Neutrophil (primary cell): ENCODE data around the gene BOLA1.
A peak's percentile ranks its signal among the peaks of the same experiment; 100 is the strongest.

ENCODE experiments used
- H3K27ac ChIP-seq: fragments of 200-600 bp; sonication (generic); 2 replicates; pipeline ENCODE4 v1.5.1; 2016; ENCODE audit warnings: mild to moderate bottlenecking, moderate library complexity
- H3K27me3 ChIP-seq: fragments of 200-600 bp; sonication (generic); 2 replicates; pipeline ENCODE4 v1.6.0; 2016; ENCODE audit warnings: mild to moderate bottlenecking
- H3K36me3 ChIP-seq: fragments of 200-600 bp; sonication (generic); 2 replicates; pipeline ENCODE4 v1.5.1; 2017
- H3K4me1 ChIP-seq, 2 experiments: fragments of 200-600 bp in 1 of 2; sonication (generic) in 1 of 2; 1 replicate in 1 of 2; 2 replicates in 1 of 2; pipeline versions ENCODE4 v1.5.1 to v1.6.1; 2013 to 2016; ENCODE audit warnings: low read depth in 1 of 2, low read length in 1 of 2, mild to moderate bottlenecking in 1 of 2, moderate library complexity in 1 of 2; ENCODE audit not compliant: control insufficient read depth in 1 of 2, insufficient read depth in 1 of 2
- H3K4me3 ChIP-seq, 2 experiments: fragments of 200-600 bp in 1 of 2; sonication (generic) in 1 of 2; 1 replicate in 1 of 2; 2 replicates in 1 of 2; pipeline ENCODE4 v1.5.1; 2013 to 2016; ENCODE audit warnings: low read depth in 1 of 2, low read length in 1 of 2, mild to moderate bottlenecking in 1 of 2, moderate library complexity in 1 of 2
- H3K9me3 ChIP-seq: fragments of 200-600 bp; sonication (generic); 2 replicates; pipeline ENCODE4 v1.5.1; 2016
- TF ChIP-seq, protein P1 (sequence below): fragments of 200-600 bp; sonication (generic); IDR thresholded peaks from 2 replicates; pipeline ENCODE4 v1.5.1; 2016; ENCODE audit warnings: antibody characterized with exemption

BOLA1 gene

DNA sequence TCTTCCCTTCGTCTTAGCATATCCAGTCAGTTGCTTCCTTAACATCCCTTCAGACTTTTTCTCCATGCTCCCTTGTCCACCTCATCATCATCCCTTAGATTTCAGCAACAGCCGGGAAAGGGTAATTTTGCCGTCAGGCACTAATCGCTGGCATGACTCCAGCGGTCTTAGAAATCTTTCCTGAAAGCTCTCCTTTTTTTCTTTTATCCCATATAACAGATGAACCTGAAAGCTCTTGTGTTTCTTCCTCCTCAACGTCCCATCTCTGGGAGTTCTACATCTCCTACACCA, 10.4 kb upstream of the BOLA1 start:
- peaks cover 3% of the 10 kb centered on the region for H3K36me3 ChIP-seq

DNA sequence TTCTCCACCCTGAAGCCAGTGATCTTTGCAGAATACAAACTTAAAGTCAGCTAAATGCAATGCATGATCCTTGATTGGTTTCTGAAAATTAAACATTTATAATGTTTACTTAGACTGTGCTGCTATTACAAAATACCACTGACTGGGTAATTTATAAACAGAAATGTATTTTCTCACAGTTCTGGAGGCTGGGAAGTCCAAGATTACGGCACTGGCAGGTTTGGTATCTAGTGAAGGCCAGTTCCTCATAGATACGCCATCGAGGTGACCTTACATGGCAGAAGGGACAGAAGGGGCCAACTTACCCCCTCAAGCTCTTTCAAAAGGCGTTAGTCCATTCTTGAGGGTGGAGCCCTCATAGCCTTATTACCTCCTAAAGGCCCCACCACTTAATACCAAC, 2.8 kb upstream of the BOLA1 start:
- H3K27ac ChIP-seq: no peak overlapping the region
- no peaks in the 10 kb centered on the region for H3K9me3 ChIP-seq
- peaks cover 8 to 15% of the 10 kb centered on the region in 2 experiments for H3K4me1 ChIP-seq
- H3K36me3 ChIP-seq: no peaks in the 10 kb centered on the region
- TF ChIP-seq, protein P1, sequence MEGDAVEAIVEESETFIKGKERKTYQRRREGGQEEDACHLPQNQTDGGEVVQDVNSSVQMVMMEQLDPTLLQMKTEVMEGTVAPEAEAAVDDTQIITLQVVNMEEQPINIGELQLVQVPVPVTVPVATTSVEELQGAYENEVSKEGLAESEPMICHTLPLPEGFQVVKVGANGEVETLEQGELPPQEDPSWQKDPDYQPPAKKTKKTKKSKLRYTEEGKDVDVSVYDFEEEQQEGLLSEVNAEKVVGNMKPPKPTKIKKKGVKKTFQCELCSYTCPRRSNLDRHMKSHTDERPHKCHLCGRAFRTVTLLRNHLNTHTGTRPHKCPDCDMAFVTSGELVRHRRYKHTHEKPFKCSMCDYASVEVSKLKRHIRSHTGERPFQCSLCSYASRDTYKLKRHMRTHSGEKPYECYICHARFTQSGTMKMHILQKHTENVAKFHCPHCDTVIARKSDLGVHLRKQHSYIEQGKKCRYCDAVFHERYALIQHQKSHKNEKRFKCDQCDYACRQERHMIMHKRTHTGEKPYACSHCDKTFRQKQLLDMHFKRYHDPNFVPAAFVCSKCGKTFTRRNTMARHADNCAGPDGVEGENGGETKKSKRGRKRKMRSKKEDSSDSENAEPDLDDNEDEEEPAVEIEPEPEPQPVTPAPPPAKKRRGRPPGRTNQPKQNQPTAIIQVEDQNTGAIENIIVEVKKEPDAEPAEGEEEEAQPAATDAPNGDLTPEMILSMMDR: no peak
- no peaks in the 10 kb centered on the region for H3K27me3 ChIP-seq
- H3K4me3 ChIP-seq: no peak overlapping the region

More for the DNA sequence above, 10.4 kb upstream of the BOLA1 start:
- peak overlapping the region; percentile 99 for H3K27ac ChIP-seq
- TF ChIP-seq, protein P1: no peak
- H3K9me3 ChIP-seq: peaks cover 16% of the 10 kb centered on the region
- peaks cover 22 to 33% of the 10 kb centered on the region in 2 experiments for H3K4me1 ChIP-seq
- peak overlapping the region; percentile 71 to 93 for H3K4me3 ChIP-seq
- no peaks in the 10 kb centered on the region for H3K27me3 ChIP-seq

DNA sequence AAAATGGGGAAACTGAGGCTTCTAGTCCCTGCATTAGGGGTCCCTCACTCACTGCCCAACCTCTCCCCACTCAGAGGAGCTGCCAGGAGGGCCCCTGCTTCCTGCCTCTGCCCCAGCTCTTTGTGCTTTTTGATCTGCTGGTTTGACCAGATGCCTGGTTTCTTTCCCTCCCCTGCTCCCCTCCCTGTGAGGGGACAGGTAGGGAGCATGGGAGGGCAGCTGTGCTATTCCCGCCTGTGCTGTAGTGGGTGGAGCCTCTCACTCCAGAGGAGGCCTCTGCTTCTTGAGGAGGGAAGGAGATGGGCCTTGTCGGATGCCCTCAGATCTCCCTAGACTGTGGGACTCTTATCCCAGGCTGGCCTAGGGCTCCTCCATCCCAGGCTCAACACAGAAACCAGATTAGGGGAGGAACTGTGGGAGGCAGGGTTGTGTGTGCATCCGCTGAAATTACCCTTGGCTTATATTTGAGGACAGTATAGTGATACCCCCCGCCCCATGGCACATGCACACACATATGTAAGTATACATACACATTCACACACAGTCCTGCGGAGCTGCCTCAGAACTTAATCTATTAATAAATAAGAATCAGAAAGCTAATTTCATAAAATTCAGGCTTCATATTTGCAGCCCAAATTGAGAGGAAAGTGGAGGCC, 4.6 kb downstream of the BOLA1 start:
- Histone ChIP-seq H3K27ac (no peak overlapping the region), H3K4me3 (no peak overlapping the region), H3K27me3 (no peaks in the 10 kb centered on the region), H3K36me3 (peaks cover 25% of the 10 kb centered on the region), H3K9me3 (no peaks in the 10 kb centered on the region), H3K4me1 (peaks cover 8 to 15% of the 10 kb centered on the region in 2 experiments)
- TF ChIP-seq, protein P1: no peak

DNA sequence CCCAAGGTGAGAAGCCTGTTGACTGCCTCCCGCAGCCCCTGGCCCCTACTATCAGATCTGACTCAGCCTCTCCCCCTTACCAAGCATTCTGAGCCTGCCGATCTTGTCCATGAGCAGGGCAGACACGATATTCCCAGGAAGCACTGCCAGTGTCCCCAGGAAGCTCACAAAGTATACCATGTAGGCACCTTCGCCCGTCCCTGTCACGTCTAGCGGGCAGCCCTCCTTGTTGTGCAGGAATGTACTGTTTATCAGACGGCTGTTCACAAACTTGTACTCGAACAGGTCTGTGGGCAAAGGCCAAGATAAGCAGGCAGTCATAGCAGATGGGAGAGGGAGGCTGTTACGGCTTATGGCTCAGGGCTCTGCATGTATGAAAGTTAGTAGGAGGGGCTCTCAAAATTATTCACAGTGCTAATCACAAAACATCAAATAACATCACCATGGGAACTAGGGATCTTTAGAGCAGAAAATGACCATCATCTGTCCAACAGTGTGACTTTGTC, 7.3 kb downstream of the BOLA1 start:
- H3K27me3 ChIP-seq: no peaks in the 10 kb centered on the region
- peaks cover 30% of the 10 kb centered on the region for H3K36me3 ChIP-seq
- no peak overlapping the region for H3K4me3 ChIP-seq
- TF ChIP-seq, protein P1: no peak
- H3K27ac ChIP-seq: no peak overlapping the region
- no peaks in the 10 kb centered on the region for H3K9me3 ChIP-seq
- H3K4me1 ChIP-seq: no peaks in the 10 kb centered on the region

DNA sequence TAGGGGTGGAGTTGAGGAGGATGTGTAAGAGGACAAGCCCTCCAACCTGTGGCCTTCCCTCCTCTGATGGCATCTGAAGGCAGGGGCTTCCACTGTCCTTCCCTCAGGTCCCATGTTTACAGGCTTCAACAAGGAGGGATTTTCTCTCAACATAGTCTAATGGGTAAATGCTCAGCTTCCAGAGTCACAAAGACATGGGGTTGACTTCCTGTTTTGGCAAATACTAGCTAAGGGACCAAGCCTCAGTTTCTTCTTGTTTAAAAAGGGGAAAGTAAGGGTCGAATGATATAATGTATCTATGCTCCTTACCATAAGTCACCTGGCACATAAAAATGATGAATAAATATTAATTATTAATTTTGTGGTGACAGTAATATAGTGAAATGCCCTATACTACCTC, 15.2 kb downstream of the BOLA1 start:
- peaks cover 22 to 30% of the 10 kb centered on the region in 2 experiments for H3K4me1 ChIP-seq

More for the DNA sequence above, 15.2 kb downstream of the BOLA1 start:
- TF ChIP-seq, protein P1: no peak
- Histone ChIP-seq H3K9me3 (no peaks in the 10 kb centered on the region), H3K36me3 (peaks cover 4% of the 10 kb centered on the region), H3K4me3 (no peak overlapping the region), H3K27me3 (no peaks in the 10 kb centered on the region), H3K27ac (no peak overlapping the region)
